HepG2 (cell line): ENCODE results near the gene APH1B. TPM values are rescaled to one million over a fixed set of nuclear protein-coding genes. Genes with fewer than 3 reads are reported as not detected.

Experiments used
- ATAC-seq: fragments of 200-7000 bp; cut with Tn5 transposase; 3 replicates; pipeline ENCODE4 v1.9.1; 2020; ENCODE audit warnings: mild to moderate bottlenecking, moderate library complexity
- BruUV-seq: library from RNA; stranded (reverse); fragments of 400-500 nt; replicated peaks from 2 replicates; lab custom pipeline; 2021; lab: Mats Ljungman, UMichigan
- CTCF ChIA-PET: fragments of 300-600 bp; formaldehyde crosslinking; extraction: SDS; loops from one replicate; lab custom pipeline; 2021; ENCODE audit warnings: low total read pairs, inconsistent platforms, low intra/inter-chr PET ratio; lab: Yijun Ruan, JAX
- POLR2A ChIA-PET: fragments of 350-600 bp; sonication (Branson Sonifier 250); formaldehyde crosslinking; loops from one replicate; lab custom pipeline; 2020; ENCODE audit warnings: antibody characterized with exemption, inconsistent platforms; lab: Yijun Ruan, JAX
- DNase-seq: peaks from one replicate; pipeline ENCODE4 v3.0.0-alpha.2; 2015; ENCODE audit warnings: low spot score
- FAIRE-seq: peaks from 3 replicates; lab custom pipeline; 2011; peaks lifted over from hg19 to GRCh38; lab: Jason Lieb, UNC
- H2AFZ ChIP-seq: one replicate; pipeline ENCODE4 v1.6.1; 2011; ENCODE audit warnings: low read length, inconsistent platforms
- H3K27ac ChIP-seq: fragments of 300-600 bp; 3 replicates; pipeline ENCODE4 v1.8.0; 2011; ENCODE audit warnings: mixed run types, mild to moderate bottlenecking, mixed read lengths, low read length, inconsistent platforms; ENCODE audit not compliant: insufficient read depth; ENCODE audit errors: extremely low read length
- H3K27me3 ChIP-seq, 2 experiments: fragments of 200-600 bp in 1 of 2; 2 replicates in 1 of 2; 3 replicates in 1 of 2; pipeline versions ENCODE4 v1.6.0 to v1.8.0; 2011; ENCODE audit warnings: low read length in 2 of 2, mild to moderate bottlenecking in 2 of 2, moderate library complexity in 2 of 2, inconsistent platforms in 1 of 2; ENCODE audit not compliant: insufficient read depth in 2 of 2, control insufficient read depth in 1 of 2
- H3K36me3 ChIP-seq, 2 experiments: fragments of 200-600 bp in 1 of 2; replicated peaks in 1 of 2; 2 replicates in 1 of 2; 3 replicates in 1 of 2; pipeline versions ENCODE4 v1.5.1 to v1.8.0; 2011; ENCODE audit warnings: low read length in 2 of 2, inconsistent platforms in 1 of 2; ENCODE audit not compliant: insufficient read depth in 2 of 2, control insufficient read depth in 1 of 2
- H3K4me1 ChIP-seq: 2 replicates; pipeline ENCODE4 v1.5.1; 2012; ENCODE audit warnings: low read length, inconsistent platforms; ENCODE audit not compliant: insufficient read depth
- H3K4me2 ChIP-seq: 2 replicates; pipeline ENCODE4 v1.6.0; 2011; ENCODE audit warnings: low read depth, low read length, inconsistent platforms
- H3K4me3 ChIP-seq, 3 experiments: fragments of 200-600 bp in 1 of 3; sonication (generic), shearing (Covaris generic) in 1 of 3; replicated peaks in 1 of 3; 2 replicates each; pipeline ENCODE4 v1.5.1; 2011 to 2016; ENCODE audit warnings: low read length in 3 of 3, inconsistent platforms in 2 of 3, low read depth in 2 of 3, mild to moderate bottlenecking in 2 of 3, control low read depth in 1 of 3, mixed read lengths in 1 of 3; ENCODE audit not compliant: insufficient read depth in 1 of 3
- H3K79me2 ChIP-seq: one replicate; pipeline ENCODE4 v1.6.1; 2011; ENCODE audit warnings: low read length, inconsistent platforms; ENCODE audit not compliant: insufficient read depth
- H3K9ac ChIP-seq: 2 replicates; pipeline ENCODE4 v1.6.0; 2011; ENCODE audit warnings: mild to moderate bottlenecking, low read depth, low read length, inconsistent platforms; ENCODE audit not compliant: insufficient read depth
- H3K9me3 ChIP-seq: 2 replicates; pipeline ENCODE4 v1.5.1; 2012; ENCODE audit warnings: mild to moderate bottlenecking, low read length
- H4K20me1 ChIP-seq: 2 replicates; pipeline ENCODE4 v1.6.0; 2011; ENCODE audit warnings: inconsistent platforms, mild to moderate bottlenecking, low read length, moderate library complexity; ENCODE audit not compliant: insufficient read depth
- AHR ChIP-seq: IDR thresholded peaks from 2 replicates; pipeline ENCODE4 v1.6.1; 2018; ENCODE audit warnings: missing genetic modification reagents, missing compliant biosample characterization
- CBX5 ChIP-seq: sonication (generic); formaldehyde crosslinking; IDR thresholded peaks from 2 replicates; pipeline ENCODE4 v1.4.0; 2020; ENCODE audit warnings: missing genetic modification reagents, borderline replicate concordance
- CREB3 ChIP-seq: sonication (generic); formaldehyde crosslinking; IDR thresholded peaks from 2 replicates; pipeline ENCODE4 v1.5.0; 2020; ENCODE audit warnings: missing genetic modification reagents
- FOSL2 ChIP-seq: sonication (generic); formaldehyde crosslinking; IDR thresholded peaks from 2 replicates; pipeline ENCODE4 v1.4.0; 2020; ENCODE audit warnings: missing genetic modification reagents
- MIER2 ChIP-seq: IDR thresholded peaks from 2 replicates; pipeline ENCODE4 v1.6.1; 2016; ENCODE audit warnings: missing biosample characterization, missing genetic modification reagents
- NFRKB ChIP-seq: fragments of 450-650 bp; IDR thresholded peaks from 2 replicates; pipeline ENCODE4 v1.6.1; 2017
- PAF1 ChIP-seq: IDR thresholded peaks from 2 replicates; pipeline ENCODE4 v1.6.1; 2016; ENCODE audit warnings: missing genetic modification reagents, missing compliant biosample characterization
- PITX1 ChIP-seq: sonication (generic); formaldehyde crosslinking; IDR thresholded peaks from 2 replicates; pipeline ENCODE4 v1.5.1; 2020; ENCODE audit warnings: mild to moderate bottlenecking, missing genetic modification reagents
- REXO4 ChIP-seq: sonication (generic); formaldehyde crosslinking; IDR thresholded peaks from 2 replicates; pipeline ENCODE4 v1.8.0; 2022; ENCODE audit warnings: missing genetic modification reagents, mild to moderate bottlenecking, borderline replicate concordance
- SSRP1 ChIP-seq: IDR thresholded peaks from 2 replicates; pipeline ENCODE4 v1.6.1; 2016; ENCODE audit warnings: control low read depth
- ZFP41 ChIP-seq: sonication (generic); formaldehyde crosslinking; IDR thresholded peaks from 2 replicates; pipeline ENCODE4 v1.4.0; 2020; ENCODE audit warnings: mild to moderate bottlenecking, missing genetic modification reagents, borderline replicate concordance
- ZMYM4 ChIP-seq: sonication (generic); formaldehyde crosslinking; IDR thresholded peaks from 2 replicates; pipeline ENCODE4 v1.8.1; 2023; ENCODE audit warnings: mild to moderate bottlenecking, missing genetic modification reagents
- ZNF660 ChIP-seq: sonication (generic); formaldehyde crosslinking; IDR thresholded peaks from 2 replicates; pipeline ENCODE4 v1.5.1; 2020; ENCODE audit warnings: mild to moderate bottlenecking, low read depth, missing genetic modification reagents, borderline replicate concordance
- WGBS: methylation state at CpG from one replicate; pipeline ENCODE4 v1.1.6; 2017; ENCODE audit warnings: low lambda C conversion rate; 5-methylcytosine and 5-hydroxymethylcytosine counted together
- in situ Hi-C: cut with HindIII; loops from 2 replicates; pipeline ENCODE4 v1.10.0; 2017; ENCODE audit warnings: low pct_unique_long_range_greater_than_20kb; ENCODE audit not compliant: extremely low pct_ligation_motif_present
- intact Hi-C: fragments of 100-400 bp; cut with micrococcal nuclease; formaldehyde crosslinking; loops from one replicate; pipeline ENCODE4 v1.10.0; 2022; ENCODE audit not compliant: unreplicated experiment
- polyA plus RNA-seq, 8 experiments: library from polyadenylated mRNA; depleted of rRNA in 3 of 8; stranded (reverse) in 7 of 8; unstranded in 1 of 8; fragments of >200 nt; fragmentation: Illumina TruSeq in 4 of 8; extraction: Trizol in 4 of 8; gene quantifications; 2 replicates each; pipeline versions ENCODE4 v1.2.1 to v1.2.3, GENCODE V29; 2011 to 2016; ENCODE audit warnings: low read depth in 4 of 8, missing spikeins in 1 of 8, mixed read lengths in 1 of 8; ENCODE audit not compliant: insufficient read depth in 1 of 8
- total RNA-seq, 5 experiments: library from RNA; depleted of rRNA; stranded (reverse); fragments of >200 nt; fragmentation: Illumina TruSeq; extraction: Trizol; gene quantifications; 2 replicates each; pipeline ENCODE4 v1.2.3, GENCODE V29; 2016; ENCODE audit warnings: low read depth in 1 of 5

APH1B gene
- total and polyA plus RNA-seq, 2 of the 13 experiments (the other 11 are each of a cell fraction or from before 2014, with no cell fraction given): 0.45 to 1.00 TPM

- in situ Hi-C loops: no loop called here
- no peaks in the 10 kb centered on the region for H3K36me3 ChIP-seq
- 66% methylated on average over 7 of the region's 7 CpGs for WGBS
- TF ChIP-seq MIER2 (CRISPR knock-in tag) (no peak), CBX5 (CRISPR knock-in tag) (no peak), ZMYM4 (CRISPR knock-in tag) (no peak), PITX1 (CRISPR knock-in tag) (no peak), REXO4 (CRISPR knock-in tag) (no peak), ZNF660 (CRISPR knock-in tag) (no peak), AHR (CRISPR knock-in tag) (no peak), ZFP41 (no peak), PAF1 (CRISPR knock-in tag) (no peak), NFRKB (no peak), CREB3 (CRISPR knock-in tag) (no peak), SSRP1 (CRISPR knock-in tag) (no peak), FOSL2 (CRISPR knock-in tag) (no peak)
- TF ChIP-seq, all 625 proteins: peak for 0
- Histone ChIP-seq H3K27me3 (peaks cover 1 to 4% of the 10 kb centered on the region in 2 experiments; a peak in 2 of 5 replicates), H2AFZ (no peak overlapping the region), H3K9me3 (no peaks in the 10 kb centered on the region), H4K20me1 (no peaks in the 10 kb centered on the region), H3K79me2 (no peaks in the 10 kb centered on the region), H3K4me3 (no peak overlapping the region), H3K9ac (no peak overlapping the region), H3K27ac (no peak overlapping the region), H3K4me1 (no peaks in the 10 kb centered on the region), H3K4me2 (no peak overlapping the region)
- CTCF ChIA-PET: no interaction called here
- BruUV-seq: no TSS peak
- intact Hi-C loops: no loop called here
- FAIRE-seq (no peak), DNase-seq (no peak), ATAC-seq (no peak)
- POLR2A ChIA-PET: no interaction called here
Observed at GRCh38 chr15:63324770-63325169, 47.4 kb downstream of the APH1B start.
